GM10266 (cell line): ENCODE data around the gene A1BG.

ENCODE experiments used
- DNase-seq: peaks from one replicate; pipeline ENCODE4 v3.0.0; 2012; ENCODE audit errors: extremely low spot score
- TF ChIP-seq, protein P1 (sequence below): IDR thresholded peaks from 2 replicates; pipeline ENCODE4 v1.5.1; 2012; ENCODE audit warnings: mild to moderate bottlenecking, low read depth; ENCODE audit not compliant: control insufficient read depth, insufficient read depth; ENCODE audit errors: missing control alignments

The A1BG gene

DNA sequence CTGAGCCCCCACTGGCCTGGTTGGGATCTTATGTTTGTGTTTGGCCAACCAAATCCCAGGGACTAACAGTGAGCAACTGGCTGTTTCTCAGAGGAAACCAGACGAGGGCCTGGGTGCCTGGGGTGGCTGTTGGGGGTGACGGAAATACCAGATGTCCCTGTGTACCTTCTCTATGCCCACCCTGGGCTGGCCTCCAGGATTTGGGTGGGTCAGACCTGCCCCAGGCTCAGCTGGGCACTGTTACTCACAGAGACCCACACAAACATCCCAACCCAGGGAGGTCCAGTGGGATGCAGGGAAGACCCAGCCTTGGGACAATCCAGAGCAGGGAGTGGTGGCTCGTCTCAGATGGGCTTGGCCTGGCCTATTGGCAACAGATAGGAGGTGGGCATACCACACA is 17.7 kb downstream of the A1BG start:
- TF ChIP-seq, protein P1, sequence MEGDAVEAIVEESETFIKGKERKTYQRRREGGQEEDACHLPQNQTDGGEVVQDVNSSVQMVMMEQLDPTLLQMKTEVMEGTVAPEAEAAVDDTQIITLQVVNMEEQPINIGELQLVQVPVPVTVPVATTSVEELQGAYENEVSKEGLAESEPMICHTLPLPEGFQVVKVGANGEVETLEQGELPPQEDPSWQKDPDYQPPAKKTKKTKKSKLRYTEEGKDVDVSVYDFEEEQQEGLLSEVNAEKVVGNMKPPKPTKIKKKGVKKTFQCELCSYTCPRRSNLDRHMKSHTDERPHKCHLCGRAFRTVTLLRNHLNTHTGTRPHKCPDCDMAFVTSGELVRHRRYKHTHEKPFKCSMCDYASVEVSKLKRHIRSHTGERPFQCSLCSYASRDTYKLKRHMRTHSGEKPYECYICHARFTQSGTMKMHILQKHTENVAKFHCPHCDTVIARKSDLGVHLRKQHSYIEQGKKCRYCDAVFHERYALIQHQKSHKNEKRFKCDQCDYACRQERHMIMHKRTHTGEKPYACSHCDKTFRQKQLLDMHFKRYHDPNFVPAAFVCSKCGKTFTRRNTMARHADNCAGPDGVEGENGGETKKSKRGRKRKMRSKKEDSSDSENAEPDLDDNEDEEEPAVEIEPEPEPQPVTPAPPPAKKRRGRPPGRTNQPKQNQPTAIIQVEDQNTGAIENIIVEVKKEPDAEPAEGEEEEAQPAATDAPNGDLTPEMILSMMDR, result no peak

DNA sequence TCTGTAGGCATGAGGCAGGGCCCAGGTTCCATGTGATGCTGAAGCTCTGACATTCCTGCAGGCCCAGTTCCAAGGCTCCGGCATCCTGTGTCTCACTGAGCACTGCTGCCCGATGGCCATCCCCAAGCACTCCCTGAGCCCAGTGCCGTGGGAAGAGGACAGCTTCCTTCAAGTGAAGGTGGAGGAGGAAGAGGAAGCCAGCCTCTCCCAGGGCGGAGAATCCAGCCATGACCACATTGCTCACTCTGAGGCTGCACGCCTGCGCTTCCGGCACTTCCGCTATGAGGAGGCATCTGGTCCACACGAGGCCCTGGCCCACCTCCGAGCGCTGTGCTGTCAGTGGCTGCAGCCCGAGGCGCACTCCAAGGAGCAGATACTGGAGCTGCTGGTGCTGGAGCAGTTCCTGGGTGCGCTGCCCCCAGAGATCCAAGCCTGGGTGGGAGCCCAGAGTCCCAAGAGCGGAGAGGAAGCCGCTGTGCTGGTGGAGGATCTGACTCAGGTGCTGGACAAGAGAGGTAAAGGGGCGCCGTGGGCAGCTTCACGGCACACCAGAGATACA is 18.5 kb downstream of the A1BG start:
- TF ChIP-seq, protein P1, result no peak
- DNase-seq, result no peak

More for the DNA sequence above, 17.7 kb downstream of the A1BG start:
- no peak for DNase-seq

DNA sequence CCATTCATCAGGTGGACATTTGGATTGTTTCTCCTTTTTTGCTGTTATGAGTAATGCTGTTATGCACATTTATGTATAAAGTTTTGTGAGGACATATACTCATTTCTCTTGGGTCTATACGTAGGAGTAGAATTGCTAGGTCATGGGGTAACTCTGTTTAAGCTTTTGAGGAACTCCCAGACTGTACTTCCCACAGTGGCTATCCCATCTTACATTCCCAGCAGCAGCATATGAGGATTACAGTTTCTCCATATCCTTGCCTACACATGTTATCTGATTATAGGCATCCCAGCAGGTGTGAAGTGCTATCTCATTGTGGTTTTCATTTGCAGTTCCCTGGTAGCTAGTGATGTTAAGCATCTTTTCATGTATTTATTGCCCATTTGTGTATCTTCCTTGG is 20.6 kb downstream of the A1BG start:
- DNase-seq, result no peak
- TF ChIP-seq, protein P1, result no peak

- TF ChIP-seq, protein P1, result no peak
- DNase-seq, result no peak
Observed at GRCh38 chr19:58330458-58330857, 22.8 kb downstream of the A1BG start.

- DNase-seq, result no peak
Observed at GRCh38 chr19:58328999-58329398, 24.3 kb downstream of the A1BG start.

DNA sequence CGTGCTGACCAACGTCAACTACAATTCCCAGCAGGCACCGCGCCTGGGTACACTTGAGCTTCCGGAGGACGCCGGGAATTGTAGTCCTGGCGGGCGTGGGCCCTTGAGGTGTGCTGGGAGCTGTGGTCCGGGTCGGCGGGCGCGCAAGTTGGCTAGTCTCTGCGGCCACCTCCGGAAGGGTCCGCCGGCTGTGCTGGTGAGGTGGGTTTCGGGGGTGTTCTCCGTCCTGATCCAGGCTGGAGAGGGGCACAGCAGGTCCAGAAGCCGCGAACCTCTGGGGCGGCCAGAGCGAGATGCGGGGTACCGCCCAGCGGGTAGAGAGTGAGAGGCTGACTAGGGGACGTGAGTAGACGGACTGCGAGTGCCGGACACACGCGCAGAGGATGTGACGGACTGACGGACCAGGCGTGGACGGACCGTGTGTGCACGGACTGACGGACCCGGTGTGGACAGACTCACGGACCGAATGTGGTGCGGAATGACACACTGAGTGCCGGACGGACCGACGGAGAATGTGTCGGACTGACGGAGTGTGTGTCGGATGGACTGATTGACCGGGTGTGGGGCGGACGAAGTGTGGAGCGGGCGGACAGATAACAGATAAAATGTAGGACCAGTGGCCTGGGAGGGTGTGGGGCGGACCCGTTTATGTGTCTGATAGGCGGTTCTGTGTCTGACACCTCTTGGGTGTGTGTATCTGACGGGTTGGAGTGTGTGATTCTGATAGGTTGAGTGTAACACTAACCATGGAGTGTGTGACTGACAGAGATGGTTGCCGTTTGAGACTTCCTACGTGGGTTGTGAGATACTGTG is 26.2 kb downstream of the A1BG start, which contains the start of gene ZSCAN22:
ZSCAN22 (plus strand) TSS at position 81 of the 813 bp plus-strand sequence. CDS start 7,809 bp downstream, outside the sequence.
- DNase-seq, result peak; percentile 90
- TF ChIP-seq, protein P1, result no peak

More at GRCh38 chr19:58328999-58329398, 24.3 kb downstream of the A1BG start:
- TF ChIP-seq, protein P1, result peak; percentile 42

DNA sequence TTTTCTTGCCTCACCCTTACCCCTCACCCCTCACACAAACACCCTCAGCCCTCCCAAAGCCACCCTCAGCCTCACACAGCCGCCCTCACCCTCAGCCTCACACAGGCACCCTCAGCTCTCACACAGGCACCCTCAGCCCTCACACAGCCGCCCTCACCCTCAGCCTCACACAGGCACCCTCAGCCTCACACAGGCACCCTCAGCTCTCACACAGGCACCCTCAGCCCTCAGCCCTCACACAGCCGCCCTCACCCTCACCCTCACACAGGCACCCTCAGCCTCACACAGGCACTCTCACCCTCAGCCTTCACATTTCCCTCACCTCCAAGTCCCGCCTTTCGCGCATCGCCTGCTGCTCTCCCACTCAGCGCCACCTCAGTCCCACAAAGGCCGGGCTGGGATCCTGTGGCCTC is 26.8 kb downstream of the A1BG start:
- DNase-seq, result no peak
- TF ChIP-seq, protein P1, result no peak
